Glutamatergic neuron (in vitro differentiated cells): ENCODE data around the gene CD3E. TPM values are rescaled to one million over a fixed set of nuclear protein-coding genes. Genes with fewer than 3 reads are reported as not detected.

Source experiments
- DNase-seq: peaks from one replicate; pipeline ENCODE4 v3.0.0; 2022
- H3K27ac Mint-ChIP-seq: one replicate; pipeline ENCODE4 v1.8.0; 2020; ENCODE audit warnings: mild to moderate bottlenecking, mixed read lengths, inconsistent platforms; ENCODE audit not compliant: unreplicated experiment
- H3K27me3 Mint-ChIP-seq: one replicate; pipeline ENCODE4 v1.8.0; 2020; ENCODE audit warnings: mild to moderate bottlenecking, moderate library complexity, mixed read lengths, inconsistent platforms; ENCODE audit not compliant: unreplicated experiment
- H3K36me3 Mint-ChIP-seq: one replicate; pipeline ENCODE4 v1.8.0; 2020; ENCODE audit warnings: mild to moderate bottlenecking, mixed read lengths, inconsistent platforms; ENCODE audit not compliant: unreplicated experiment
- H3K4me1 Mint-ChIP-seq: one replicate; pipeline ENCODE4 v1.8.0; 2020; ENCODE audit warnings: mild to moderate bottlenecking, low read depth, mixed read lengths, inconsistent platforms; ENCODE audit not compliant: unreplicated experiment
- H3K4me3 Mint-ChIP-seq: one replicate; pipeline ENCODE4 v1.8.0; 2020; ENCODE audit warnings: mild to moderate bottlenecking, mixed read lengths, inconsistent platforms; ENCODE audit not compliant: unreplicated experiment
- H3K9me3 Mint-ChIP-seq: one replicate; pipeline ENCODE4 v1.8.0; 2020; ENCODE audit warnings: mild to moderate bottlenecking, moderate library complexity, mixed read lengths, inconsistent platforms; ENCODE audit not compliant: unreplicated experiment
- long read RNA-seq: library from polyadenylated mRNA; unstranded; transcript quantifications from one replicate; pipeline ENCODE4 v2.0.0, GENCODE V29; 2020; ENCODE audit not compliant: unreplicated experiment
- total RNA-seq: library from RNA; stranded (reverse); fragmentation: NEBNext Ultra II Directional; extraction: Animal tissue kit (Norgen Biotek cat#: 25700); gene quantifications from one replicate; pipeline ENCODE4 v1.2.1, GENCODE V29; 2021; ENCODE audit not compliant: unreplicated experiment
- TF ChIP-seq, protein P1 (sequence below): fragments of 200-600 bp; sonication (generic); IDR thresholded peaks from one replicate; pipeline ENCODE4 v1.5.0; 2021; ENCODE audit not compliant: partially characterized antibody, unreplicated experiment

CD3E gene
- not detected for total RNA-seq
- long read RNA-seq: 0 reads

DNA sequence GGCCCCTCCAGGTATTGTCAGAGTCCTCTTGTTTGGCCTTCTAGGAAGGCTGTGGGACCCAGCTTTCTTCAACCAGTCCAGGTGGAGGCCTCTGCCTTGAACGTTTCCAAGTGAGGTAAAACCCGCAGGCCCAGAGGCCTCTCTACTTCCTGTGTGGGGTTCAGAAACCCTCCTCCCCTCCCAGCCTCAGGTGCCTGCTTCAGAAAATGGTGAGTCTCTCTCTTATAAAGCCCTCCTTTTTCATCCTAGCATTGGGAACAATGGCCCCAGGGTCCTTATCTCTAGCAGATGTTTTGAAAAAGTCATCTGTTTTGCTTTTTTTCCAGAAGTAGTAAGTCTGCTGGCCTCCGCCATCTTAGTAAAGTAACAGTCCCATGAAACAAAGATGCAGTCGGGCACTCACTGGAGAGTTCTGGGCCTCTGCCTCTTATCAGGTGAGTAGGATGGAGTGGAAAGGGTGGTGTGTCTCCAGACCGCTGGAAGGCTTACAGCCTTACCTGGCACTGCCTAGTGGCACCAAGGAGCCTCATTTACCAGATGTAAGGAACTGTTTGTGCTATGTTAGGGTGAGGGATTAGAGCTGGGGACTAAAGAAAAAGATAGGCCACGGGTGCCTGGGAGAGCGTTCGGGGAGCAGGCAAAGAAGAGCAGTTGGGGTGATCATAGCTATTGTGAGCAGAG is at the start of gene CD3E:
Gene CD3E, plus strand, starts transcription at position 163 of the 681 bp plus-strand sequence. Its CDS starts 223 bp downstream, at position 386.
- Mint-ChIP-seq H3K27me3 (no peaks in the 10 kb centered on the region), H3K27ac (no peak within 1 kb of the TSS), H3K4me3 (no peak within 1 kb of the TSS), H3K9me3 (peaks cover 3% of the 10 kb centered on the region), H3K36me3 (no peaks in the 10 kb centered on the region), H3K4me1 (no peaks in the 10 kb centered on the region)
- TF ChIP-seq, protein P1, sequence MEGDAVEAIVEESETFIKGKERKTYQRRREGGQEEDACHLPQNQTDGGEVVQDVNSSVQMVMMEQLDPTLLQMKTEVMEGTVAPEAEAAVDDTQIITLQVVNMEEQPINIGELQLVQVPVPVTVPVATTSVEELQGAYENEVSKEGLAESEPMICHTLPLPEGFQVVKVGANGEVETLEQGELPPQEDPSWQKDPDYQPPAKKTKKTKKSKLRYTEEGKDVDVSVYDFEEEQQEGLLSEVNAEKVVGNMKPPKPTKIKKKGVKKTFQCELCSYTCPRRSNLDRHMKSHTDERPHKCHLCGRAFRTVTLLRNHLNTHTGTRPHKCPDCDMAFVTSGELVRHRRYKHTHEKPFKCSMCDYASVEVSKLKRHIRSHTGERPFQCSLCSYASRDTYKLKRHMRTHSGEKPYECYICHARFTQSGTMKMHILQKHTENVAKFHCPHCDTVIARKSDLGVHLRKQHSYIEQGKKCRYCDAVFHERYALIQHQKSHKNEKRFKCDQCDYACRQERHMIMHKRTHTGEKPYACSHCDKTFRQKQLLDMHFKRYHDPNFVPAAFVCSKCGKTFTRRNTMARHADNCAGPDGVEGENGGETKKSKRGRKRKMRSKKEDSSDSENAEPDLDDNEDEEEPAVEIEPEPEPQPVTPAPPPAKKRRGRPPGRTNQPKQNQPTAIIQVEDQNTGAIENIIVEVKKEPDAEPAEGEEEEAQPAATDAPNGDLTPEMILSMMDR: no peak
- no peak for DNase-seq

DNA sequence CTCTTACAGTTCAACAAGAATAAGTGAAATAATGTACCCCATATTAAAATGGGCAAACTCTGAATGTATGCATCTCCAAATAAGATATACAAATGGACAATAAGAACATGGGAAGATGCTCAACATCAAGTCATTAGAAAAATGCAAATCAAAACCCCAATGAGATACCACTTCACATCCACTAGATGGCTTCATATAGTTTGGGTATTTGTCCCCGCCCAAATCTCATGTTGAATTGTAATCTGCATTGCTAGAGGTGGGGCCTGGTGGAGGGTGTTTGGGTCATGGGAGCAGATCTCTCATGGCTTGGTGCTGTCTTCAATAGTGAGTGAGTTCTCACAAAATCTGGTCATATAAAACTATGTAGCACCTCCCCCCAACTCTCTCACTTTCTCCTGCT is 46.1 kb upstream of the CD3E start:
- Mint-ChIP-seq H3K9me3 (peaks cover 3% of the 10 kb centered on the region), H3K36me3 (no peaks in the 10 kb centered on the region), H3K27ac (no peak overlapping the region), H3K4me1 (no peaks in the 10 kb centered on the region), H3K27me3 (no peaks in the 10 kb centered on the region), H3K4me3 (no peak overlapping the region)
- TF ChIP-seq, protein P1: no peak
- DNase-seq: no peak

DNA sequence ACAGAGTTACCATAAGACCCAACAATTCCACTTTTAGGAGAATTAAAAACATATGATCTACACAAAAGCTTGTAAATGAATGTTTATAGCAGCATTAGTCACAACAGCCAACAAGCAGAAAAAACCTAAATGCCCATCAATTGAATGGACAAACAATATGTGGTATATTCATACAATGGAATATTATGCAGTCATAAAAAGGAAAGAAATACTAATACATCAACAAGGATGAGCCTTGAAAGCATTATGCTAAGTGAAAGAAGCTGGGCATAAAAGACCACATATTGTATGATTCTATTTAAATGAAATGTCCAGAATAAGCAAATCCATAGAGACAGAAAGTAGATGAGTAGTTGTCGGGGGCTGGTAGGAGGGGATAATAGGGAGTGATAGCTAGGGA is 45.4 kb upstream of the CD3E start:
- H3K27me3 Mint-ChIP-seq: no peaks in the 10 kb centered on the region
- peaks cover under 1% of the 10 kb centered on the region for H3K4me1 Mint-ChIP-seq
- H3K9me3 Mint-ChIP-seq: peaks cover 3% of the 10 kb centered on the region
- TF ChIP-seq, protein P1: no peak
- DNase-seq: no peak
- H3K36me3 Mint-ChIP-seq: no peaks in the 10 kb centered on the region
- H3K27ac Mint-ChIP-seq: no peak overlapping the region
- no peak overlapping the region for H3K4me3 Mint-ChIP-seq

DNA sequence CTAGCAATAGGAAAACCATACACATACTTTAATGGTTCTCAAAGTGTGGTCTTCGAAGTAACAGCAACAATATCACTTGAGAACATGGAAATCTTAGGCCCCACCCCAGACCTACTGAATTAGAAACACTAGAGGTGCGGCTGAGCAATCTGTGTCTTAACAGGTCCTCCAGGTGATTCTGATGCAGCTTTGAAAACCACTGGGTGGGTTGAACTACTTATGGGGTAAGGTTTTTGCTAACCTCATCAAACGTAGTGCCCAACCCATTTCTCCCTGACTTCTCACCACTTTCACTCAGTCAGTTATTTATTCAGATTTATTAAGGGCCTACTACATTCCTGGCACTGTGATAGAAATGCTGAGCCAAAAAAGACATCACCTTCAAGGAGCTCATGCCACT is 44.2 kb upstream of the CD3E start:
- H3K27me3 Mint-ChIP-seq: peaks cover 2% of the 10 kb centered on the region
- H3K4me3 Mint-ChIP-seq: no peak overlapping the region
- no peak for DNase-seq
- H3K27ac Mint-ChIP-seq: no peak overlapping the region
- H3K36me3 Mint-ChIP-seq: no peaks in the 10 kb centered on the region
- TF ChIP-seq, protein P1: no peak
- peaks cover 3% of the 10 kb centered on the region for H3K9me3 Mint-ChIP-seq
- peaks cover 2% of the 10 kb centered on the region for H3K4me1 Mint-ChIP-seq

DNA sequence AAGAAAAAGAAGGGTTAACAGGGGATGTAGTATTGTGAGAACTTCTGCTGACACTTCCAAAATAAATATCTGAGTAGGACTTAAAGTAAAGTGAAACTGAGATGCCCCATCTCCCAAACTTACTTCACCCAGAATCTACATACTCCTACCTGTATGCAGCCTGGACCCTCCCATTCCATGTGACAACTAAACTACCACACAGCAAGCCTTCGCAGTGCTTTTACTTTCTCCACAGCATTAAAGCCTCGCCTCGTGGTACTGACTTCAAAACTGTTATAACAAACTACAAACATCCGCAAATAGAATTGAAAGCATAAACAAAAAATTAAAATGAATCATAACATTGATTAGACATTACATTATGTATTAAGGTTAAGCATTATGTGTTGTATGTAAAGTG is 41.4 kb upstream of the CD3E start:
- no peak for DNase-seq
- Mint-ChIP-seq H3K4me1 (peaks cover 2% of the 10 kb centered on the region), H3K27me3 (peaks cover 2% of the 10 kb centered on the region), H3K9me3 (peaks cover 3% of the 10 kb centered on the region), H3K27ac (no peak overlapping the region), H3K4me3 (no peak overlapping the region), H3K36me3 (no peaks in the 10 kb centered on the region)
- TF ChIP-seq, protein P1: no peak
